Nephron progenitor cell (in vitro differentiated cells): ENCODE results near the gene RAVER2.

Experiments used
- DNase-seq: peaks from one replicate; pipeline ENCODE4 v3.0.0; 2021
- H3K27ac Mint-ChIP-seq: 2 replicates; pipeline ENCODE4 v1.8.0; 2021; ENCODE audit warnings: mild to moderate bottlenecking, moderate library complexity, mixed read lengths
- H3K27me3 Mint-ChIP-seq: 2 replicates; pipeline ENCODE4 v1.8.0; 2021; ENCODE audit warnings: mild to moderate bottlenecking, low read depth, mixed read lengths; ENCODE audit not compliant: poor library complexity
- H3K36me3 Mint-ChIP-seq: 2 replicates; pipeline ENCODE4 v1.8.0; 2021; ENCODE audit warnings: low read depth, mixed read lengths
- H3K4me1 Mint-ChIP-seq: 2 replicates; pipeline ENCODE4 v1.8.0; 2021; ENCODE audit warnings: mixed read lengths
- H3K4me3 Mint-ChIP-seq: 2 replicates; pipeline ENCODE4 v1.8.0; 2021; ENCODE audit warnings: mild to moderate bottlenecking, moderate library complexity, mixed read lengths
- H3K9me3 Mint-ChIP-seq: 2 replicates; pipeline ENCODE4 v1.8.0; 2021; ENCODE audit warnings: mild to moderate bottlenecking, moderate library complexity, mixed read lengths
- CTCF ChIP-seq: fragments of 200-600 bp; sonication (generic); IDR thresholded peaks from 2 replicates; pipeline ENCODE4 v1.5.0; 2021; ENCODE audit warnings: antibody characterized with exemption

The RAVER2 gene

GRCh38 chr1:64844175-64844574 is 99.3 kb downstream of the RAVER2 start:
- H3K4me3 Mint-ChIP-seq: no peak overlapping the region
- H3K4me1 Mint-ChIP-seq: peaks cover 35% of the 10 kb centered on the region
- no peak for DNase-seq
- peaks cover 29% of the 10 kb centered on the region for H3K36me3 Mint-ChIP-seq
- no peaks in the 10 kb centered on the region for H3K27me3 Mint-ChIP-seq
- no peak overlapping the region for H3K27ac Mint-ChIP-seq
- TF ChIP-seq CTCF: no peak
- no peaks in the 10 kb centered on the region for H3K9me3 Mint-ChIP-seq

GRCh38 chr1:64844609-64845008 is 99.7 kb downstream of the RAVER2 start:
- Mint-ChIP-seq H3K9me3 (no peaks in the 10 kb centered on the region), H3K27me3 (no peaks in the 10 kb centered on the region), H3K27ac (no peak overlapping the region), H3K4me3 (no peak overlapping the region), H3K4me1 (peaks cover 30% of the 10 kb centered on the region), H3K36me3 (peaks cover 29% of the 10 kb centered on the region)
- no peak for DNase-seq
- no peak for TF ChIP-seq CTCF

- no peak for TF ChIP-seq CTCF
- peaks cover 17% of the 10 kb centered on the region for H3K4me1 Mint-ChIP-seq
- peaks cover 36% of the 10 kb centered on the region for H3K36me3 Mint-ChIP-seq
- H3K9me3 Mint-ChIP-seq: no peaks in the 10 kb centered on the region
- no peak overlapping the region for H3K27ac Mint-ChIP-seq
- no peak overlapping the region for H3K4me3 Mint-ChIP-seq
- no peaks in the 10 kb centered on the region for H3K27me3 Mint-ChIP-seq
- DNase-seq: no peak
Observed at GRCh38 chr1:64845831-64846425, 101.1 kb downstream of the RAVER2 start.

GRCh38 chr1:64846573-64847430 is 101.9 kb downstream of the RAVER2 start:
- DNase-seq: no peak
- H3K36me3 Mint-ChIP-seq: peaks cover 33% of the 10 kb centered on the region
- peaks cover 8% of the 10 kb centered on the region for H3K4me1 Mint-ChIP-seq
- H3K4me3 Mint-ChIP-seq: no peak overlapping the region
- H3K9me3 Mint-ChIP-seq: no peaks in the 10 kb centered on the region
- no peaks in the 10 kb centered on the region for H3K27me3 Mint-ChIP-seq
- no peak for TF ChIP-seq CTCF
- H3K27ac Mint-ChIP-seq: no peak overlapping the region

- Mint-ChIP-seq H3K27me3 (no peaks in the 10 kb centered on the region), H3K27ac (no peak overlapping the region), H3K4me3 (no peak overlapping the region), H3K36me3 (peaks cover 38% of the 10 kb centered on the region), H3K9me3 (no peaks in the 10 kb centered on the region), H3K4me1 (peaks cover 6% of the 10 kb centered on the region)
- no peak for DNase-seq
- no peak for TF ChIP-seq CTCF
Observed at GRCh38 chr1:64847666-64848065, 102.8 kb downstream of the RAVER2 start.
